ENCODE data around the gene DMTF1.
A peak's percentile ranks its signal among the peaks of the same experiment; 100 is the strongest.

DMTF1 gene

GRCh38 chr7:87147500-87147899, 4.8 kb upstream of the DMTF1 start:
- DNase-seq (ENCODE audit: low spot score), result no peak

GRCh38 chr7:87148332-87148955, 3.8 kb upstream of the DMTF1 start:
- peak; percentile 55 for DNase-seq (ENCODE audit: low spot score)

GRCh38 chr7:87151002-87151728, 1.1 kb upstream of the DMTF1 start:
- DNase-seq (ENCODE audit: low spot score), result no peak

GRCh38 chr7:87151729-87152111, 533 bp upstream of the DMTF1 start:
- no peak for DNase-seq (ENCODE audit: low spot score)

GRCh38 chr7:87152897-87153641, 816 bp downstream of the DMTF1 start:
- peak; percentile 16 for DNase-seq (ENCODE audit: low spot score)

GRCh38 chr7:87154166-87154565, 1.9 kb downstream of the DMTF1 start:
- DNase-seq (ENCODE audit: low spot score), result no peak

- no peak for DNase-seq (ENCODE audit: low spot score)
Measured at GRCh38 chr7:87154569-87154968, 2.3 kb downstream of the DMTF1 start.

GRCh38 chr7:87155788-87156187, 3.5 kb downstream of the DMTF1 start:
- no peak for DNase-seq (ENCODE audit: low spot score)

- no peak for DNase-seq (ENCODE audit: low spot score)
Measured at GRCh38 chr7:87156709-87157108, 4.5 kb downstream of the DMTF1 start.

- no peak for DNase-seq (ENCODE audit: low spot score)
Measured at GRCh38 chr7:87159538-87159937, 7.3 kb downstream of the DMTF1 start.

- no peak for DNase-seq (ENCODE audit: low spot score)
Measured at GRCh38 chr7:87164433-87164832, 12.2 kb downstream of the DMTF1 start.

GRCh38 chr7:87170828-87171227, 18.6 kb downstream of the DMTF1 start:
- no peak for DNase-seq (ENCODE audit: low spot score)

GRCh38 chr7:87171282-87171934, 19.2 kb downstream of the DMTF1 start:
- DNase-seq (ENCODE audit: low spot score), result no peak

GRCh38 chr7:87173471-87173870, 21.2 kb downstream of the DMTF1 start:
- DNase-seq (ENCODE audit: low spot score), result no peak

GRCh38 chr7:87178320-87178719, 26.1 kb downstream of the DMTF1 start:
- no peak for DNase-seq (ENCODE audit: low spot score)

- DNase-seq (ENCODE audit: low spot score), result no peak
Measured at GRCh38 chr7:87179180-87179579, 26.9 kb downstream of the DMTF1 start.

GRCh38 chr7:87187120-87187519, 34.9 kb downstream of the DMTF1 start:
- no peak for DNase-seq (ENCODE audit: low spot score)

GRCh38 chr7:87188930-87189329, 36.7 kb downstream of the DMTF1 start:
- DNase-seq (ENCODE audit: low spot score), result no peak

- DNase-seq (ENCODE audit: low spot score), result no peak
Measured at GRCh38 chr7:87190783-87191182, 38.5 kb downstream of the DMTF1 start.

- DNase-seq (ENCODE audit: low spot score), result no peak
Measured at GRCh38 chr7:87192784-87193487, 40.7 kb downstream of the DMTF1 start.

- no peak for DNase-seq (ENCODE audit: low spot score)
Measured at GRCh38 chr7:87193912-87194311, 41.7 kb downstream of the DMTF1 start.

GRCh38 chr7:87199241-87199640, 47.0 kb downstream of the DMTF1 start:
- DNase-seq (ENCODE audit: low spot score), result no peak

Data from GM03348 (cell line).